ENCODE measurements around the gene OXCT2.
A peak's percentile ranks its signal among the peaks of the same experiment; 100 is the strongest.
"Not testable (repeated sequence)": the region's sequence is repeated elsewhere in the genome, so short reads cannot be mapped to it uniquely, and the experiment has no call there.

OXCT2 gene

GRCh38 chr1:39771022-39771532 lies at the start of gene OXCT2:
Gene OXCT2, minus strand, starts transcription at chr1:39771348. Its CDS starts 93 bp downstream, at chr1:39771255.
- not testable (repeated sequence) for DNase-seq

GRCh38 chr1:39819091-39819812 lies 48.1 kb upstream of the OXCT2 start:
- no peak for DNase-seq

GRCh38 chr1:39818482-39818881 lies 47.3 kb upstream of the OXCT2 start:
- DNase-seq, result no peak

GRCh38 chr1:39817091-39817932 lies 46.2 kb upstream of the OXCT2 start:
- DNase-seq, result peak; percentile 39

- DNase-seq, result no peak
These were observed 45.4 kb upstream of the OXCT2 start for GRCh38 chr1:39816415-39817090.

- no peak for DNase-seq
These were observed 41.8 kb upstream of the OXCT2 start for GRCh38 chr1:39812913-39813312.

GRCh38 chr1:39808784-39809517 lies 37.8 kb upstream of the OXCT2 start:
- no peak for DNase-seq

GRCh38 chr1:39805385-39805784 lies 34.2 kb upstream of the OXCT2 start:
- DNase-seq, result no peak

- no peak for DNase-seq
These were observed 31.5 kb upstream of the OXCT2 start for GRCh38 chr1:39802496-39803260.

- DNase-seq, result no peak
These were observed 29.3 kb upstream of the OXCT2 start for GRCh38 chr1:39800471-39800835.

GRCh38 chr1:39799770-39800470 lies 28.8 kb upstream of the OXCT2 start:
- DNase-seq, result no peak

- DNase-seq, result peak; percentile 56
These were observed 28.0 kb upstream of the OXCT2 start for GRCh38 chr1:39798859-39799769.

- no peak for DNase-seq
These were observed 24.5 kb upstream of the OXCT2 start for GRCh38 chr1:39795651-39796050.

- no peak for DNase-seq
These were observed 20.7 kb upstream of the OXCT2 start for GRCh38 chr1:39791838-39792237.

GRCh38 chr1:39789571-39790110 lies 18.5 kb upstream of the OXCT2 start:
- DNase-seq, result no peak

GRCh38 chr1:39788758-39789570 lies 17.8 kb upstream of the OXCT2 start, which contains the start of gene BMP8B:
Gene BMP8B, minus strand, starts transcription at chr1:39788865. Its CDS starts 380 bp downstream, at chr1:39788485.
- DNase-seq, result no peak

- DNase-seq, result no peak
These were observed 17.2 kb upstream of the OXCT2 start for GRCh38 chr1:39788426-39788757.

- DNase-seq, result not testable (repeated sequence)
These were observed 16.8 kb upstream of the OXCT2 start for GRCh38 chr1:39787964-39788363.

GRCh38 chr1:39787468-39787867 lies 16.3 kb upstream of the OXCT2 start:
- no peak for DNase-seq

All from NCI-H2081 treated with DMSO at 0.1 percent for 48 hours (cell line).